HepG2 (cell line): Measurements from ENCODE around the gene UROS. TPM values are rescaled to one million over a fixed set of nuclear protein-coding genes. Genes with fewer than 3 reads are reported as not detected.

Experiments
- GPBP1L1 ChIP-seq: sonication (generic); formaldehyde crosslinking; IDR thresholded peaks from 2 replicates; pipeline ENCODE4 v1.5.0; 2020; ENCODE audit warnings: mild to moderate bottlenecking, missing genetic modification reagents
- KDM5A ChIP-seq: fragments of 200-600 bp; sonication (generic); IDR thresholded peaks from 2 replicates; pipeline ENCODE4 v1.7.0; 2018; ENCODE audit warnings: antibody characterized with exemption, mild to moderate bottlenecking, low read length, borderline replicate concordance
- SP4 ChIP-seq: sonication (generic); formaldehyde crosslinking; IDR thresholded peaks from 2 replicates; pipeline ENCODE4 v1.8.1; 2023; ENCODE audit warnings: mild to moderate bottlenecking, missing genetic modification reagents
- TEAD2 ChIP-seq: sonication (generic); formaldehyde crosslinking; IDR thresholded peaks from 2 replicates; pipeline ENCODE4 v1.9.0; 2021; ENCODE audit warnings: missing genetic modification reagents
- ZBTB4 ChIP-seq: sonication (generic); formaldehyde crosslinking; IDR thresholded peaks from 2 replicates; pipeline ENCODE4 v1.4.0; 2020; ENCODE audit warnings: missing genetic modification reagents, mild to moderate bottlenecking, borderline replicate concordance
- ZNF572 ChIP-seq: sonication (generic); formaldehyde crosslinking; IDR thresholded peaks from 2 replicates; pipeline ENCODE4 v1.5.1; 2020; ENCODE audit warnings: mild to moderate bottlenecking, missing genetic modification reagents
- polyA plus RNA-seq, 8 experiments: library from polyadenylated mRNA; depleted of rRNA in 3 of 8; stranded (reverse) in 7 of 8; unstranded in 1 of 8; fragments of >200 nt; fragmentation: Illumina TruSeq in 4 of 8; extraction: Trizol in 4 of 8; gene quantifications; 2 replicates each; pipeline versions ENCODE4 v1.2.1 to v1.2.3, GENCODE V29; 2011 to 2016; ENCODE audit warnings: low read depth in 4 of 8, missing spikeins in 1 of 8, mixed read lengths in 1 of 8; ENCODE audit not compliant: insufficient read depth in 1 of 8
- total RNA-seq, 5 experiments: library from RNA; depleted of rRNA; stranded (reverse); fragments of >200 nt; fragmentation: Illumina TruSeq; extraction: Trizol; gene quantifications; 2 replicates each; pipeline ENCODE4 v1.2.3, GENCODE V29; 2016; ENCODE audit warnings: low read depth in 1 of 5
- TF ChIP-seq, protein P1 (sequence below): sonication (generic); formaldehyde crosslinking; IDR thresholded peaks from 2 replicates; pipeline ENCODE4 v1.5.1; 2020; ENCODE audit warnings: mild to moderate bottlenecking, missing genetic modification reagents
- TF ChIP-seq, protein P2 (sequence below), 2 experiments: fragments of 450-650 bp in 1 of 2; sonication (generic) in 1 of 2; formaldehyde crosslinking in 1 of 2; IDR thresholded peaks; 2 replicates each; pipeline versions ENCODE4 v1.6.1 to v1.8.0; 2016 to 2022; ENCODE audit warnings: antibody characterized with exemption in 1 of 2, mild to moderate bottlenecking in 1 of 2, missing genetic modification reagents in 1 of 2

The UROS gene
- total and polyA plus RNA-seq, 2 of the 13 experiments (the other 11 are each of a cell fraction or from before 2014, with no cell fraction given): 14.8 to 49.9 TPM

GRCh38 chr10:125792342-125793300 is 30.4 kb downstream of the UROS start (continued):
- peak; percentile 85 for TF ChIP-seq ZBTB4 (CRISPR knock-in tag)
- no peak for TF ChIP-seq TEAD2 (CRISPR knock-in tag)
- no peak for TF ChIP-seq GPBP1L1
- TF ChIP-seq, protein P1, sequence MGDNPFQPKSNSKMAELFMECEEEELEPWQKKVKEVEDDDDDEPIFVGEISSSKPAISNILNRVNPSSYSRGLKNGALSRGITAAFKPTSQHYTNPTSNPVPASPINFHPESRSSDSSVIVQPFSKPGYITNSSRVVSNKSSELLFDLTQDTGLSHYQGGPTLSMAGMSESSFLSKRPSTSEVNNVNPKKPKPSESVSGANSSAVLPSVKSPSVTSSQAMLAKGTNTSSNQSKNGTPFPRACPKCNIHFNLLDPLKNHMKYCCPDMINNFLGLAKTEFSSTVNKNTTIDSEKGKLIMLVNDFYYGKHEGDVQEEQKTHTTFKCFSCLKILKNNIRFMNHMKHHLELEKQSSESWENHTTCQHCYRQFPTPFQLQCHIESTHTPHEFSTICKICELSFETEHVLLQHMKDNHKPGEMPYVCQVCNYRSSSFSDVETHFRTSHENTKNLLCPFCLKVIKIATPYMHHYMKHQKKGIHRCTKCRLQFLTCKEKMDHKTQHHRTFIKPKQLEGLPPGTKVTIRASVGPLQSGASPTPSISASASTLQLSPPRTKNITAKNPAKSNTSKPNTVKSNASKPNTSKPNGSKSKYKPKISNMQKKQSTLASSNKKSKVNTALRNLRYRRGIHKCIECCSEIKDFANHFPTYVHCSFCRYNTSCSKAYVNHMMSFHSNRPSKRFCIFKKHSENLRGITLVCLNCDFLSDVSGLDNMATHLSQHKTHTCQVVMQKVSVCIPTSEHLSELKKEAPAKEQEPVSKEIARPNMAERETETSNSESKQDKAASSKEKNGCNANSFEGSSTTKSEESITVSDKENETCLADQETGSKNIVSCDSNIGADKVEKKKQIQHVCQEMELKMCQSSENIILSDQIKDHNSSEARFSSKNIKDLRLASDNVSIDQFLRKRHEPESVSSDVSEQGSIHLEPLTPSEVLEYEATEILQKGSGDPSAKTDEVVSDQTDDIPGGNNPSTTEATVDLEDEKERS (CRISPR knock-in tag): 0 out of 2 replicates have a peak, but pooled peaks have one; percentile 72
- no peak for TF ChIP-seq ZNF572 (CRISPR knock-in tag)
- TF ChIP-seq SP4 (CRISPR knock-in tag): peak; percentile 78
- TF ChIP-seq KDM5A: no peak
- TF ChIP-seq, protein P2, sequence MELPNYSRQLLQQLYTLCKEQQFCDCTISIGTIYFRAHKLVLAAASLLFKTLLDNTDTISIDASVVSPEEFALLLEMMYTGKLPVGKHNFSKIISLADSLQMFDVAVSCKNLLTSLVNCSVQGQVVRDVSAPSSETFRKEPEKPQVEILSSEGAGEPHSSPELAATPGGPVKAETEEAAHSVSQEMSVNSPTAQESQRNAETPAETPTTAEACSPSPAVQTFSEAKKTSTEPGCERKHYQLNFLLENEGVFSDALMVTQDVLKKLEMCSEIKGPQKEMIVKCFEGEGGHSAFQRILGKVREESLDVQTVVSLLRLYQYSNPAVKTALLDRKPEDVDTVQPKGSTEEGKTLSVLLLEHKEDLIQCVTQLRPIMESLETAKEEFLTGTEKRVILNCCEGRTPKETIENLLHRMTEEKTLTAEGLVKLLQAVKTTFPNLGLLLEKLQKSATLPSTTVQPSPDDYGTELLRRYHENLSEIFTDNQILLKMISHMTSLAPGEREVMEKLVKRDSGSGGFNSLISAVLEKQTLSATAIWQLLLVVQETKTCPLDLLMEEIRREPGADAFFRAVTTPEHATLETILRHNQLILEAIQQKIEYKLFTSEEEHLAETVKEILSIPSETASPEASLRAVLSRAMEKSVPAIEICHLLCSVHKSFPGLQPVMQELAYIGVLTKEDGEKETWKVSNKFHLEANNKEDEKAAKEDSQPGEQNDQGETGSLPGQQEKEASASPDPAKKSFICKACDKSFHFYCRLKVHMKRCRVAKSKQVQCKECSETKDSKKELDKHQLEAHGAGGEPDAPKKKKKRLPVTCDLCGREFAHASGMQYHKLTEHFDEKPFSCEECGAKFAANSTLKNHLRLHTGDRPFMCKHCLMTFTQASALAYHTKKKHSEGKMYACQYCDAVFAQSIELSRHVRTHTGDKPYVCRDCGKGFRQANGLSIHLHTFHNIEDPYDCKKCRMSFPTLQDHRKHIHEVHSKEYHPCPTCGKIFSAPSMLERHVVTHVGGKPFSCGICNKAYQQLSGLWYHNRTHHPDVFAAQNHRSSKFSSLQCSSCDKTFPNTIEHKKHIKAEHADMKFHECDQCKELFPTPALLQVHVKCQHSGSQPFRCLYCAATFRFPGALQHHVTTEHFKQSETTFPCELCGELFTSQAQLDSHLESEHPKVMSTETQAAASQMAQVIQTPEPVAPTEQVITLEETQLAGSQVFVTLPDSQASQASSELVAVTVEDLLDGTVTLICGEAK (IDR thresholded peaks at IDR 0.05): no peak
- TF ChIP-seq, protein P2 (CRISPR knock-in tag; IDR thresholded peaks at IDR 0.05): peak; percentile 80
